RWPE1 (cell line): Measurements from ENCODE around the gene JAK3.

Source experiments
- CTCF ChIA-PET: fragments of 350-600 bp; sonication (Branson Sonifier 250); formaldehyde crosslinking; extraction: SDS; loops from one replicate; lab custom pipeline; 2021; lab: Yijun Ruan, JAX
- POLR2A ChIA-PET: fragments of 400-600 bp; formaldehyde crosslinking; extraction: SDS; loops from one replicate; lab custom pipeline; 2020; ENCODE audit warnings: antibody characterized with exemption; ENCODE audit not compliant: low non-redundant PET; lab: Yijun Ruan, JAX
- DNase-seq: peaks from one replicate; pipeline ENCODE4 v3.0.0; 2012; ENCODE audit warnings: low spot score
- H3K27ac ChIP-seq: fragments of 450-650 bp; 2 replicates; pipeline ENCODE4 v1.5.1; 2017
- TF ChIP-seq, protein P1 (sequence below): fragments of 450-650 bp; conservative IDR thresholded peaks from 2 replicates; pipeline ENCODE4 v1.5.1; 2017; ENCODE audit warnings: low read depth, mild to moderate bottlenecking

The JAK3 gene

DNA sequence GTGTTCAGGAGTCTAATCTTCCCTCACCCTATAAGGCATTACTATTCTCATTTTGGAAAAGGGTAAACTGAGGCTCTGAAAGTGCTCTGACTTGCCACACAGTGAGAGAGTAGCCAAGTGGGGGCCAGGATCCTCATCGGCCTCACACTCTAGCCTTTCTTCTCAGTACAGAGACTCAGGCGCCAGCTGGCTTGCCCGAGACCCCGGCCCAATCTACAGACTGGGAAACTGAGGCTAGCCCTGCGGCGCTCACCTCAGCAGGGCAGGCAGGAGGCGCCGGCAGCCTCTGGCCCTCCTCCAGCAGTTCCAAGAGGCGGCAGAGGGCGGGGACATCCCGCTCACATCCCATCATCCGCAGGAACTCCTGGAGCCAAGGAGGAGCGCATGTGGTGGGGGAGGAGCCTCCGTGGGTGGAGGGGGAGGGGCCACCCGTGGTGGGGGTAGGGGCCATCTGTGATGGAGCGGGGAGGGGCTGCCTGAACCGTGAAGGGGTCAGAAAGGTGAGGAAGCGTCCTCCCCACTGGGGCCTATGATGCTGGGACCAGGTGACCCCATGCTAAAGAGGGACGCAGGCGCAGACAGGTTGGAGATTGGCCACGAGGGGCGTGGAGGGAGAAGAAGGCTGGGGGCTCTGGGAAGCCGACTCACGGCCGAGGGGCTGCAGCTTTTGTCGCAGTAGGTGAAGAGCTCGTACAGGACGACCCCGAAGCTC, 17.8 kb downstream of the JAK3 start:
- ChIA-PET CTCF (interaction anchor here (0.8 kb wide), 1 partner anchor 334 kb away, joined by 4 read pairs; no protein-coding TSS in a partner anchor), POLR2A (interaction anchor here (1.0 kb wide), 1 partner anchor 29 kb away, joined by 3 read pairs; no protein-coding TSS in a partner anchor)
- peak overlapping the region; percentile 83 for H3K27ac ChIP-seq
- TF ChIP-seq, protein P1, sequence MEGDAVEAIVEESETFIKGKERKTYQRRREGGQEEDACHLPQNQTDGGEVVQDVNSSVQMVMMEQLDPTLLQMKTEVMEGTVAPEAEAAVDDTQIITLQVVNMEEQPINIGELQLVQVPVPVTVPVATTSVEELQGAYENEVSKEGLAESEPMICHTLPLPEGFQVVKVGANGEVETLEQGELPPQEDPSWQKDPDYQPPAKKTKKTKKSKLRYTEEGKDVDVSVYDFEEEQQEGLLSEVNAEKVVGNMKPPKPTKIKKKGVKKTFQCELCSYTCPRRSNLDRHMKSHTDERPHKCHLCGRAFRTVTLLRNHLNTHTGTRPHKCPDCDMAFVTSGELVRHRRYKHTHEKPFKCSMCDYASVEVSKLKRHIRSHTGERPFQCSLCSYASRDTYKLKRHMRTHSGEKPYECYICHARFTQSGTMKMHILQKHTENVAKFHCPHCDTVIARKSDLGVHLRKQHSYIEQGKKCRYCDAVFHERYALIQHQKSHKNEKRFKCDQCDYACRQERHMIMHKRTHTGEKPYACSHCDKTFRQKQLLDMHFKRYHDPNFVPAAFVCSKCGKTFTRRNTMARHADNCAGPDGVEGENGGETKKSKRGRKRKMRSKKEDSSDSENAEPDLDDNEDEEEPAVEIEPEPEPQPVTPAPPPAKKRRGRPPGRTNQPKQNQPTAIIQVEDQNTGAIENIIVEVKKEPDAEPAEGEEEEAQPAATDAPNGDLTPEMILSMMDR: no peak; the same call in 1 of the 2 replicates
- peak; percentile 93 for DNase-seq

DNA sequence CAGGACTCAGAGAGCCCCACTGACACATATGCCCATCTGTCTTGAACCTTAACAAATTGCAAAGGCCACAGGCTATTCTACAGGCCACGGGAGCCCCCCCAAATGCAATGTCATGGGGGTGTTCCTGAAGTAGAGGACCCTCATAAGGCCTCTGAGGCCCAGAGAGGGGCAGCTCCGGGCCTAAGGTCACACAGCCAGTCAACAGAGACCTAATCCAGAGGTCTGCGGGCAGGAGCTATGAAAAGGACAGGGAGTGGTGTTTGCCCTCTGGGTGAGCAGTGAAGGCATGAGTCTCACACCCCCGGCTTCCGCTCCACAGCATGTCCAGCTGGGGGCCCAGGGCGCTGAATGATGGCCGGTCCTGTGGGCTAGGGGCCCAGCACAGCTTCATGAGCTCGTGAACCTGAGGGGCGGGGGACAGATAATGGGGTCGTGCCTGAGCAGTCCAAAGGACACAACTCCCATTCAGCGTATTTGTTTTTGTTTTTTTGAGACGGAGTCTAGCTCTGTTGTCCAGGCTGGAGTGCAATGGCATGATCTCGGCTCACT, 21.2 kb downstream of the JAK3 start:
- TF ChIP-seq, protein P1: no peak
- no peak overlapping the region for H3K27ac ChIP-seq
- ChIA-PET CTCF (interaction anchor here (0.6 to 1.0 kb wide), 2 partner anchors 31 to 1643 kb away, joined by 3 to 4 read pairs; no protein-coding TSS in a partner anchor), POLR2A (no interaction called here)
- DNase-seq: no peak

DNA sequence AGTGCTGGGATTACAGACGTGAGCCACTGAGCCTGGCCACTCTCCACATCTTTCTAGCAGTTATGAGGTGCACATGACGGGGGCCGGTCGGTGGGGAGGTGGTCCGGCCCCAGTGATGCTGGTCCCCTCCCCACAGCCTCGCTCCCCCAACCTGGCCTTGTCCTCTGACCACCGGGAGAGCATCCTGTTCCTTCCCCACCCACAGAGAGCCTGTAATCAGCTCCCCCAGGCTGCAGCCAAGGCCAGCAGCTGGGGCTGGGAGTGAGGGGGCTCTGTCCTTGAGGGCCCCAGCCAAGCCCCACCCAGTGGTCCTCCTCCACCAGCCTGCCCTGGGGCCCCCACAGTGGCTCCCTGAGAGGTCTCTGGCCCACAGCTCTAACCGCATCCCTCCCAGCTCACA, 23.4 kb downstream of the JAK3 start:
- H3K27ac ChIP-seq: no peak overlapping the region
- ChIA-PET CTCF (no interaction called here), POLR2A (no interaction called here)
- TF ChIP-seq, protein P1: no peak
- no peak for DNase-seq

DNA sequence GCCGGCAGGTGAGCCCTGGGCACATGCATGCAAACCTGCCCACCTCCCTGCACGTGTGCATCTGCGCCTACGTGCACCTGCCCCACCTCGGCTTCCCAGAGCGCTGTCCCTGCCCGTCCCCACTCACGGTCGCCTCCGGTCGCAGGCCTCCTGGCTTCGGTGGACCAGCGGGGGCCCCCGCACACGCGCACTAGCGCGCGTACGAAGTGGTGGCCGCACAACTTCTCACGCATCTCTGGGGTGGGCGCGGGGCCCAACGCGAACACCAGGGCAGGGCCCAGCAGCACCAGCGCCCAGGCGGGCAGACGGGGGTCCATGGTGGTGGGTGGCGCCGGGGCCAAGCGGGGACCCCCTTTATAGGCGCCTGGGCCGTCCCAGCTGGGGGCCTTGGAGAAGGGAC, 26.6 kb downstream of the JAK3 start, which contains the start of gene INSL3:
Gene INSL3, minus strand, starts transcription at position 330 of the 400 bp plus-strand sequence. Its CDS starts 13 bp downstream, at position 317.
- H3K27ac ChIP-seq: no peak within 1 kb of the TSS
- DNase-seq: no peak
- ChIA-PET CTCF (no interaction called here), POLR2A (no interaction called here)
- TF ChIP-seq, protein P1: no peak

DNA sequence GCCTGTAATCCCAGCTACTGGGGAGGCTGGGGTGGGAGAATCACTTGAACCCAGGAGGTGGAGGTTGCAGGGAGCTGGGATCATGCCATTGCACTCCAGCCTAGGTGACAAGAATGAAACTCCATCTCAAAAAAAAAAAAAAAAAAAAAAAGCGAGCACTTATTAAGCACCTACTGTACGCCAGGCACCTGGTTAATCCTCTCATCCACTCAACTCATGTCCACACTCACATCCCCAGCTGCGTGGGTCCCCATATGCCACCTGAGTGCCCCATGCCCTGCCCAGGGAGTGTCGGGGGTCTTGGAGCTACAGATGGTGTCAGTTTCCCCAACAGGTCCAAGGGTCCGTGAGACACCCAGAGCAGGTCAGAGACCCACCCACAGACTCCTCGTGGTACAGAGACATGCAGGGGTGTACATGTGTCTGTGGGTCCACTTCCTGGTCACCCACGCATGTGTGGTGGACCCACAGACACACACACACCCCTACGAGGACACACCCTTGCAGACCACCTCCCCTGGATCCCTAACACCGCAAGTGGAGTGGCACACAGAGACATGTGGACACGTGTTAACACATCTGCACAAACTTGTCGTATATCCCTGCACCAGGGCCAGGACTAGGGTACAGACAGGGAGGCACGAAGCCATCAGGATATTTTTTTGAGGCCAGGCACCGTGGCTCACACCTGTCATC, 30.0 kb downstream of the JAK3 start:
- CTCF ChIA-PET: interaction anchor here (0.7 kb wide), 2 partner anchors 53 to 322 kb away, joined by 3 to 5 read pairs; no protein-coding TSS in a partner anchor
- POLR2A ChIA-PET: interaction anchor here (0.7 kb wide), 1 partner anchor 318 kb away, joined by 12 read pairs; no protein-coding TSS in a partner anchor
- TF ChIP-seq, protein P1: no peak

DNA sequence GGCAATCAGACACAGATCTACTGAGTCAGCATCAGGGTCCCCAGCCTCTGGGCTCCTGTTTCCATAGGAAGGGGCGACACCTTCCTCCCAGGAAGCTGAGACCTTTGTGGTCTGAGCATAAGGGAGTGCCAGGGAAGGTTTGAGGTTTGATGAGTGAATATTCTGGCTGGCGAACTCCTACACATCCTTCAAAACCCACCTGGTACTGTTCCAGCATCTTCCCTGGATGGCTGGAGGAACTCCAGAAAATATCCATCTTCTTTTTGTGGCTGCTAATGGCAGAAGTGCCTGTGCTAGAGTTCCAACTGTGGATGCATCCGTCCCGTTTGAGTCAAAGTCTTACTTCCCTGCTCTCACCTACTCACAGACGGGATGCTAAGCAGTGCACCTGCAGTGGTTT, 35.7 kb downstream of the JAK3 start:
- no peak for DNase-seq
- TF ChIP-seq, protein P1: no peak
- H3K27ac ChIP-seq: no peak overlapping the region
- ChIA-PET CTCF (no interaction called here), POLR2A (interaction anchor here (0.7 kb wide), 1 partner anchor 15 kb away, joined by 3 read pairs; no protein-coding TSS in a partner anchor)

More for the DNA sequence above, 30.0 kb downstream of the JAK3 start:
- H3K27ac ChIP-seq: no peak overlapping the region
- no peak for DNase-seq
